ENCODE data around the gene NXNL1. TPM values are rescaled to one million over a fixed set of nuclear protein-coding genes. Genes with fewer than 3 reads are reported as not detected.

The NXNL1 gene
- total and polyA plus RNA-seq, 2 of the 13 experiments (the other 11 are each of a cell fraction or from before 2014, with no cell fraction given) = not detected

DNA sequence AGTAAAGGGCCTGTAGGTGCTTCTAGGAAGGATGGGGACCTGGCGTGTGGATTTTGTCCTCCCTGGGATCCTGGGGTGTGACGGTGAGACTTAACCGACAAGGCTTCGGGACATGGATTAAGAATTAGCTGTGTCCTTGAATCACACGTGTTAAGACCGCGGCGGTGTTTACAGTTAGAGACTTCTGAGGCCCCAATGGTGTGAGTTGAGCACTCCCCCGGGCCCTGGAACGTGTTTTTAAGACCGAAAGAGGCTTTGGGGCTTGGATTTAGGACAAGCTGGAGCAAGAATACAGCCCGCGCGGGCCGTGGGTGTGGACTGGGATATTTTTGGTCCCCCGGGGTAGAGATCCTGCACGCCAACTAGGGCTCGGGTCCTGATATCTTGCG lies 8.4 kb upstream of the NXNL1 start (continued):
- TF ChIP-seq, protein P1, sequence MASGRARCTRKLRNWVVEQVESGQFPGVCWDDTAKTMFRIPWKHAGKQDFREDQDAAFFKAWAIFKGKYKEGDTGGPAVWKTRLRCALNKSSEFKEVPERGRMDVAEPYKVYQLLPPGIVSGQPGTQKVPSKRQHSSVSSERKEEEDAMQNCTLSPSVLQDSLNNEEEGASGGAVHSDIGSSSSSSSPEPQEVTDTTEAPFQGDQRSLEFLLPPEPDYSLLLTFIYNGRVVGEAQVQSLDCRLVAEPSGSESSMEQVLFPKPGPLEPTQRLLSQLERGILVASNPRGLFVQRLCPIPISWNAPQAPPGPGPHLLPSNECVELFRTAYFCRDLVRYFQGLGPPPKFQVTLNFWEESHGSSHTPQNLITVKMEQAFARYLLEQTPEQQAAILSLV (CRISPR knock-in tag; IDR thresholded peaks at IDR 0.05; ENCODE audit: borderline replicate concordance) = peak; percentile 23; the same call in 1 of the 2 replicates
- TF ChIP-seq, protein P2, sequence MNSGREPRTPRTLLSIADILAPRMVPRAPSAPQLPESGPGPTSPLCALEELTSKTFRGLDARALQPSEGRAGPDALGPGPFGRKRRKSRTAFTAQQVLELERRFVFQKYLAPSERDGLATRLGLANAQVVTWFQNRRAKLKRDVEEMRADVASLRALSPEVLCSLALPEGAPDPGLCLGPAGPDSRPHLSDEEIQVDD (CRISPR knock-in tag; IDR thresholded peaks at IDR 0.05; ENCODE audit: borderline replicate concordance) = no peak
- no peak for TF ChIP-seq RAD21 (CRISPR knock-in tag; IDR thresholded peaks at IDR 0.05)
- no peak for TF ChIP-seq MLLT10 (CRISPR knock-in tag; IDR thresholded peaks at IDR 0.05)
- TF ChIP-seq, protein P3, sequence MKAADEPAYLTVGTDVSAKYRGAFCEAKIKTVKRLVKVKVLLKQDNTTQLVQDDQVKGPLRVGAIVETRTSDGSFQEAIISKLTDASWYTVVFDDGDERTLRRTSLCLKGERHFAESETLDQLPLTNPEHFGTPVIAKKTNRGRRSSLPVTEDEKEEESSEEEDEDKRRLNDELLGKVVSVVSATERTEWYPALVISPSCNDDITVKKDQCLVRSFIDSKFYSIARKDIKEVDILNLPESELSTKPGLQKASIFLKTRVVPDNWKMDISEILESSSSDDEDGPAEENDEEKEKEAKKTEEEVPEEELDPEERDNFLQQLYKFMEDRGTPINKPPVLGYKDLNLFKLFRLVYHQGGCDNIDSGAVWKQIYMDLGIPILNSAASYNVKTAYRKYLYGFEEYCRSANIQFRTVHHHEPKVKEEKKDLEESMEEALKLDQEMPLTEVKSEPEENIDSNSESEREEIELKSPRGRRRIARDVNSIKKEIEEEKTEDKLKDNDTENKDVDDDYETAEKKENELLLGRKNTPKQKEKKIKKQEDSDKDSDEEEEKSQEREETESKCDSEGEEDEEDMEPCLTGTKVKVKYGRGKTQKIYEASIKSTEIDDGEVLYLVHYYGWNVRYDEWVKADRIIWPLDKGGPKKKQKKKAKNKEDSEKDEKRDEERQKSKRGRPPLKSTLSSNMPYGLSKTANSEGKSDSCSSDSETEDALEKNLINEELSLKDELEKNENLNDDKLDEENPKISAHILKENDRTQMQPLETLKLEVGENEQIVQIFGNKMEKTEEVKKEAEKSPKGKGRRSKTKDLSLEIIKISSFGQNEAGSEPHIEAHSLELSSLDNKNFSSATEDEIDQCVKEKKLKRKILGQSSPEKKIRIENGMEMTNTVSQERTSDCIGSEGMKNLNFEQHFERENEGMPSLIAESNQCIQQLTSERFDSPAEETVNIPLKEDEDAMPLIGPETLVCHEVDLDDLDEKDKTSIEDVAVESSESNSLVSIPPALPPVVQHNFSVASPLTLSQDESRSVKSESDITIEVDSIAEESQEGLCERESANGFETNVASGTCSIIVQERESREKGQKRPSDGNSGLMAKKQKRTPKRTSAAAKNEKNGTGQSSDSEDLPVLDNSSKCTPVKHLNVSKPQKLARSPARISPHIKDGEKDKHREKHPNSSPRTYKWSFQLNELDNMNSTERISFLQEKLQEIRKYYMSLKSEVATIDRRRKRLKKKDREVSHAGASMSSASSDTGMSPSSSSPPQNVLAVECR (CRISPR knock-in tag; IDR thresholded peaks at IDR 0.05; ENCODE audit: borderline replicate concordance) = 0 out of 2 replicates have a peak, but pooled peaks have one; percentile 2
- 0 out of 2 replicates have a peak, but pooled peaks have one; percentile 7 for TF ChIP-seq PHF21A (CRISPR knock-in tag; IDR thresholded peaks at IDR 0.05)
- TF ChIP-seq, protein P4, sequence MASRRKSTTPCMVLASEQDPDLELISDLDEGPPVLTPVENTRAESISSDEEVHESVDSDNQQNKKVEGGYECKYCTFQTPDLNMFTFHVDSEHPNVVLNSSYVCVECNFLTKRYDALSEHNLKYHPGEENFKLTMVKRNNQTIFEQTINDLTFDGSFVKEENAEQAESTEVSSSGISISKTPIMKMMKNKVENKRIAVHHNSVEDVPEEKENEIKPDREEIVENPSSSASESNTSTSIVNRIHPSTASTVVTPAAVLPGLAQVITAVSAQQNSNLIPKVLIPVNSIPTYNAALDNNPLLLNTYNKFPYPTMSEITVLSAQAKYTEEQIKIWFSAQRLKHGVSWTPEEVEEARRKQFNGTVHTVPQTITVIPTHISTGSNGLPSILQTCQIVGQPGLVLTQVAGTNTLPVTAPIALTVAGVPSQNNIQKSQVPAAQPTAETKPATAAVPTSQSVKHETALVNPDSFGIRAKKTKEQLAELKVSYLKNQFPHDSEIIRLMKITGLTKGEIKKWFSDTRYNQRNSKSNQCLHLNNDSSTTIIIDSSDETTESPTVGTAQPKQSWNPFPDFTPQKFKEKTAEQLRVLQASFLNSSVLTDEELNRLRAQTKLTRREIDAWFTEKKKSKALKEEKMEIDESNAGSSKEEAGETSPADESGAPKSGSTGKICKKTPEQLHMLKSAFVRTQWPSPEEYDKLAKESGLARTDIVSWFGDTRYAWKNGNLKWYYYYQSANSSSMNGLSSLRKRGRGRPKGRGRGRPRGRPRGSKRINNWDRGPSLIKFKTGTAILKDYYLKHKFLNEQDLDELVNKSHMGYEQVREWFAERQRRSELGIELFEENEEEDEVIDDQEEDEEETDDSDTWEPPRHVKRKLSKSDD (CRISPR knock-in tag; IDR thresholded peaks at IDR 0.05; ENCODE audit: low read depth) = no peak
- no peak for TF ChIP-seq ZNF552 (CRISPR knock-in tag; IDR thresholded peaks at IDR 0.05; ENCODE audit: borderline replicate concordance)
- no peak for TF ChIP-seq HOXA7 (CRISPR knock-in tag; IDR thresholded peaks at IDR 0.05)
- TF ChIP-seq, protein P5, sequence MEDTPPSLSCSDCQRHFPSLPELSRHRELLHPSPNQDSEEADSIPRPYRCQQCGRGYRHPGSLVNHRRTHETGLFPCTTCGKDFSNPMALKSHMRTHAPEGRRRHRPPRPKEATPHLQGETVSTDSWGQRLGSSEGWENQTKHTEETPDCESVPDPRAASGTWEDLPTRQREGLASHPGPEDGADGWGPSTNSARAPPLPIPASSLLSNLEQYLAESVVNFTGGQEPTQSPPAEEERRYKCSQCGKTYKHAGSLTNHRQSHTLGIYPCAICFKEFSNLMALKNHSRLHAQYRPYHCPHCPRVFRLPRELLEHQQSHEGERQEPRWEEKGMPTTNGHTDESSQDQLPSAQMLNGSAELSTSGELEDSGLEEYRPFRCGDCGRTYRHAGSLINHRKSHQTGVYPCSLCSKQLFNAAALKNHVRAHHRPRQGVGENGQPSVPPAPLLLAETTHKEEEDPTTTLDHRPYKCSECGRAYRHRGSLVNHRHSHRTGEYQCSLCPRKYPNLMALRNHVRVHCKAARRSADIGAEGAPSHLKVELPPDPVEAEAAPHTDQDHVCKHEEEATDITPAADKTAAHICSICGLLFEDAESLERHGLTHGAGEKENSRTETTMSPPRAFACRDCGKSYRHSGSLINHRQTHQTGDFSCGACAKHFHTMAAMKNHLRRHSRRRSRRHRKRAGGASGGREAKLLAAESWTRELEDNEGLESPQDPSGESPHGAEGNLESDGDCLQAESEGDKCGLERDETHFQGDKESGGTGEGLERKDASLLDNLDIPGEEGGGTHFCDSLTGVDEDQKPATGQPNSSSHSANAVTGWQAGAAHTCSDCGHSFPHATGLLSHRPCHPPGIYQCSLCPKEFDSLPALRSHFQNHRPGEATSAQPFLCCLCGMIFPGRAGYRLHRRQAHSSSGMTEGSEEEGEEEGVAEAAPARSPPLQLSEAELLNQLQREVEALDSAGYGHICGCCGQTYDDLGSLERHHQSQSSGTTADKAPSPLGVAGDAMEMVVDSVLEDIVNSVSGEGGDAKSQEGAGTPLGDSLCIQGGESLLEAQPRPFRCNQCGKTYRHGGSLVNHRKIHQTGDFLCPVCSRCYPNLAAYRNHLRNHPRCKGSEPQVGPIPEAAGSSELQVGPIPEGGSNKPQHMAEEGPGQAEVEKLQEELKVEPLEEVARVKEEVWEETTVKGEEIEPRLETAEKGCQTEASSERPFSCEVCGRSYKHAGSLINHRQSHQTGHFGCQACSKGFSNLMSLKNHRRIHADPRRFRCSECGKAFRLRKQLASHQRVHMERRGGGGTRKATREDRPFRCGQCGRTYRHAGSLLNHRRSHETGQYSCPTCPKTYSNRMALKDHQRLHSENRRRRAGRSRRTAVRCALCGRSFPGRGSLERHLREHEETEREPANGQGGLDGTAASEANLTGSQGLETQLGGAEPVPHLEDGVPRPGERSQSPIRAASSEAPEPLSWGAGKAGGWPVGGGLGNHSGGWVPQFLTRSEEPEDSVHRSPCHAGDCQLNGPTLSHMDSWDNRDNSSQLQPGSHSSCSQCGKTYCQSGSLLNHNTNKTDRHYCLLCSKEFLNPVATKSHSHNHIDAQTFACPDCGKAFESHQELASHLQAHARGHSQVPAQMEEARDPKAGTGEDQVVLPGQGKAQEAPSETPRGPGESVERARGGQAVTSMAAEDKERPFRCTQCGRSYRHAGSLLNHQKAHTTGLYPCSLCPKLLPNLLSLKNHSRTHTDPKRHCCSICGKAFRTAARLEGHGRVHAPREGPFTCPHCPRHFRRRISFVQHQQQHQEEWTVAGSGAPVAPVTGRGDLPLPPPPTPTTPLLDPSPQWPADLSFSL (CRISPR knock-in tag; IDR thresholded peaks at IDR 0.05) = no peak
- TF ChIP-seq ZFP82 (CRISPR knock-in tag; IDR thresholded peaks at IDR 0.05; ENCODE audit: borderline replicate concordance) = no peak
- no peak for TF ChIP-seq ELF4 (CRISPR knock-in tag; IDR thresholded peaks at IDR 0.05; ENCODE audit: borderline replicate concordance)
- no peak for TF ChIP-seq ZNF33A (CRISPR knock-in tag; IDR thresholded peaks at IDR 0.05; ENCODE audit: borderline replicate concordance)
- TF ChIP-seq CENPT (CRISPR knock-in tag; IDR thresholded peaks at IDR 0.05; ENCODE audit: low read depth) = no peak

Measured in HepG2 (cell line).